ENCODE data around the gene HDAC3. TPM values are rescaled to one million over a fixed set of nuclear protein-coding genes. Genes with fewer than 3 reads are reported as not detected.

The HDAC3 gene
- total RNA-seq, 2 experiments from 2014 or later, result 65.2 to 71.5 TPM

- intact Hi-C loops (cut with micrococcal nuclease), result no loop called here
- POLR2A ChIA-PET, result interaction anchor here (0.9 to 1.2 kb wide), 2 partner anchors 20 to 36 kb away, joined by 3 read pairs; no protein-coding TSS in a partner anchor
- Mint-ChIP-seq H3K4me1 (ENCODE audit: low read depth) (peaks cover 3% of the 10 kb centered on the region), H3K27ac (no peak overlapping the region), H3K36me3 (no peaks in the 10 kb centered on the region), H3K4me3 (no peak overlapping the region), H3K9me3 (no peaks in the 10 kb centered on the region), H3K27me3 (no peaks in the 10 kb centered on the region)
- CTCF ChIA-PET, result interaction anchor here (0.9 to 1.9 kb wide), 2 partner anchors 12 to 93 kb away, joined by 3 to 4 read pairs; no protein-coding TSS in a partner anchor
- DNase-seq, result no peak
Measured at GRCh38 chr5:141657404-141657803, 20.8 kb upstream of the HDAC3 start.

- no peaks in the 10 kb centered on the region for H3K9me3 Mint-ChIP-seq
- ChIA-PET POLR2A (no interaction called here), CTCF (no interaction called here)
- no peaks in the 10 kb centered on the region for H3K36me3 Mint-ChIP-seq
- H3K4me1 Mint-ChIP-seq (ENCODE audit: low read depth), result peaks cover 9% of the 10 kb centered on the region
- H3K4me3 Mint-ChIP-seq, result no peak overlapping the region
- no peak overlapping the region for H3K27ac Mint-ChIP-seq
- DNase-seq, result no peak
- H3K27me3 Mint-ChIP-seq, result no peaks in the 10 kb centered on the region
- intact Hi-C loops (cut with micrococcal nuclease), result no loop called here
Measured at GRCh38 chr5:141656396-141656795, 19.7 kb upstream of the HDAC3 start.

GRCh38 chr5:141655020-141655419, 18.4 kb upstream of the HDAC3 start:
- H3K4me3 Mint-ChIP-seq, result no peak overlapping the region
- CTCF ChIA-PET, result interaction anchor here (1.6 kb wide), 1 partner anchor 8 kb away, joined by 5 read pairs; no protein-coding TSS in a partner anchor
- intact Hi-C loops (cut with micrococcal nuclease), result no loop called here
- H3K4me1 Mint-ChIP-seq (ENCODE audit: low read depth), result peaks cover 15% of the 10 kb centered on the region
- H3K36me3 Mint-ChIP-seq, result no peaks in the 10 kb centered on the region
- POLR2A ChIA-PET, result no interaction called here
- no peak overlapping the region for H3K27ac Mint-ChIP-seq
- DNase-seq, result no peak
- no peaks in the 10 kb centered on the region for H3K27me3 Mint-ChIP-seq
- no peaks in the 10 kb centered on the region for H3K9me3 Mint-ChIP-seq

GRCh38 chr5:141654298-141654697, 17.6 kb upstream of the HDAC3 start:
- Mint-ChIP-seq H3K9me3 (no peaks in the 10 kb centered on the region), H3K27ac (no peak overlapping the region), H3K4me3 (no peak overlapping the region), H3K36me3 (no peaks in the 10 kb centered on the region), H3K4me1 (ENCODE audit: low read depth) (peaks cover 22% of the 10 kb centered on the region), H3K27me3 (no peaks in the 10 kb centered on the region)
- POLR2A ChIA-PET, result no interaction called here
- no peak for DNase-seq
- CTCF ChIA-PET, result interaction anchor here (1.6 kb wide), 1 partner anchor 9 kb away, joined by 5 read pairs; no protein-coding TSS in a partner anchor
- intact Hi-C loops (cut with micrococcal nuclease), result no loop called here

- Mint-ChIP-seq H3K36me3 (peaks cover 2% of the 10 kb centered on the region), H3K9me3 (no peaks in the 10 kb centered on the region), H3K4me3 (peak overlapping the region; percentile 96), H3K27ac (peak overlapping the region; percentile 54), H3K27me3 (no peaks in the 10 kb centered on the region), H3K4me1 (ENCODE audit: low read depth) (peaks cover 22% of the 10 kb centered on the region)
- no peak for DNase-seq
- ChIA-PET CTCF (interaction anchor here (0.6 to 2.8 kb wide), 8 partner anchors 9 to 309 kb away, joined by 3 to 15 read pairs (median 8); no protein-coding TSS in a partner anchor), POLR2A (interaction anchor here (1.4 to 3.4 kb wide), 2 partner anchors 14 to 60 kb away, joined by 3 to 32 read pairs; partner anchors contain the start of genes HDAC3 and RELL2)
- intact Hi-C loops (cut with micrococcal nuclease), result loop anchor here (1.0 kb wide), 3 partner anchors 9 to 32 kb away; partner anchors contain the start of genes HDAC3 and RELL2
Measured at GRCh38 chr5:141651728-141652105, 15.1 kb upstream of the HDAC3 start.

GRCh38 chr5:141650851-141651727, 14.4 kb upstream of the HDAC3 start, which contains the start of gene FCHSD1:
Gene FCHSD1, minus strand, starts transcription at chr5:141651418. Its CDS starts 50 bp downstream, at chr5:141651368.
- POLR2A ChIA-PET, result interaction anchor here (1.0 to 3.4 kb wide), 4 partner anchors 9 to 272 kb away, joined by 3 to 32 read pairs (median 8); partner anchors contain the start of genes HDAC3 and RELL2
- H3K27me3 Mint-ChIP-seq, result no peaks in the 10 kb centered on the region

GRCh38 chr5:141649972-141650371, 13.3 kb upstream of the HDAC3 start:
- POLR2A ChIA-PET, result interaction anchor here (3.4 kb wide), 1 partner anchor 12 kb away, joined by 32 read pairs; the partner anchor contains the start of genes HDAC3 and RELL2
- Mint-ChIP-seq H3K27me3 (no peaks in the 10 kb centered on the region), H3K36me3 (peaks cover 8% of the 10 kb centered on the region), H3K4me1 (ENCODE audit: low read depth) (peaks cover 22% of the 10 kb centered on the region), H3K9me3 (no peaks in the 10 kb centered on the region), H3K27ac (peak overlapping the region; percentile 89), H3K4me3 (peak overlapping the region; percentile 49)
- intact Hi-C loops (cut with micrococcal nuclease), result no loop called here
- CTCF ChIA-PET, result interaction anchor here (2.5 kb wide), 1 partner anchor 43 kb away, joined by 9 read pairs; no protein-coding TSS in a partner anchor
- DNase-seq, result no peak

More at GRCh38 chr5:141650851-141651727, 14.4 kb upstream of the HDAC3 start, which contains the start of gene FCHSD1:
- peak within 1 kb of the TSS; percentile 89 for H3K27ac Mint-ChIP-seq
- no peaks in the 10 kb centered on the region for H3K9me3 Mint-ChIP-seq
- peaks cover 5% of the 10 kb centered on the region for H3K36me3 Mint-ChIP-seq
- H3K4me1 Mint-ChIP-seq (ENCODE audit: low read depth), result peaks cover 22% of the 10 kb centered on the region
- intact Hi-C loops (cut with micrococcal nuclease), result loop anchor here (1.0 kb wide), 3 partner anchors 9 to 32 kb away; partner anchors contain the start of genes HDAC3 and RELL2
- H3K4me3 Mint-ChIP-seq, result peak within 1 kb of the TSS; percentile 96
- CTCF ChIA-PET, result interaction anchor here (0.6 to 2.8 kb wide), 12 partner anchors 8 to 318 kb away, joined by 3 to 15 read pairs (median 5); partner anchors contain the start of genes HDAC3, RELL2 and RNF14
- DNase-seq, result peak; percentile 92

- no peak overlapping the region for H3K27ac Mint-ChIP-seq
- no peak for DNase-seq
- ChIA-PET CTCF (interaction anchor here (0.8 kb wide), 1 partner anchor 15 kb away, joined by 3 read pairs; no protein-coding TSS in a partner anchor), POLR2A (interaction anchor here (3.4 kb wide), 1 partner anchor 12 kb away, joined by 32 read pairs; the partner anchor contains the start of genes HDAC3 and RELL2)
- intact Hi-C loops (cut with micrococcal nuclease), result no loop called here
- H3K36me3 Mint-ChIP-seq, result peaks cover 11% of the 10 kb centered on the region
- H3K4me3 Mint-ChIP-seq, result no peak overlapping the region
- H3K9me3 Mint-ChIP-seq, result no peaks in the 10 kb centered on the region
- peaks cover 22% of the 10 kb centered on the region for H3K4me1 Mint-ChIP-seq (ENCODE audit: low read depth)
- H3K27me3 Mint-ChIP-seq, result no peaks in the 10 kb centered on the region
Measured at GRCh38 chr5:141649056-141649688, 12.5 kb upstream of the HDAC3 start.

- Mint-ChIP-seq H3K27ac (no peak overlapping the region), H3K9me3 (no peaks in the 10 kb centered on the region), H3K27me3 (no peaks in the 10 kb centered on the region), H3K4me1 (ENCODE audit: low read depth) (peaks cover 22% of the 10 kb centered on the region), H3K4me3 (no peak overlapping the region), H3K36me3 (peaks cover 11% of the 10 kb centered on the region)
- DNase-seq, result no peak
- intact Hi-C loops (cut with micrococcal nuclease), result no loop called here
- CTCF ChIA-PET, result interaction anchor here (1.2 to 2.3 kb wide), 4 partner anchors 17 to 313 kb away, joined by 4 to 10 read pairs (median 5); partner anchors contain the start of gene DIAPH1
- POLR2A ChIA-PET, result interaction anchor here (0.6 to 1.8 kb wide), 2 partner anchors 12 to 106 kb away, joined by 3 to 8 read pairs; partner anchors contain the start of genes HDAC3 and RELL2
Measured at GRCh38 chr5:141647851-141648250, 11.2 kb upstream of the HDAC3 start.

- DNase-seq, result no peak
- Mint-ChIP-seq H3K36me3 (peaks cover 11% of the 10 kb centered on the region), H3K4me3 (no peak overlapping the region), H3K4me1 (ENCODE audit: low read depth) (peaks cover 18% of the 10 kb centered on the region), H3K27me3 (no peaks in the 10 kb centered on the region), H3K9me3 (no peaks in the 10 kb centered on the region), H3K27ac (no peak overlapping the region)
- intact Hi-C loops (cut with micrococcal nuclease), result no loop called here
- ChIA-PET POLR2A (interaction anchor here (1.8 kb wide), 1 partner anchor 11 kb away, joined by 8 read pairs; the partner anchor contains the start of genes HDAC3 and RELL2), CTCF (interaction anchor here (1.2 to 2.3 kb wide), 4 partner anchors 18 to 314 kb away, joined by 4 to 10 read pairs (median 5); partner anchors contain the start of gene DIAPH1)
Measured at GRCh38 chr5:141647242-141647641, 10.6 kb upstream of the HDAC3 start.

GRCh38 chr5:141646026-141646425, 9.4 kb upstream of the HDAC3 start:
- no peak overlapping the region for H3K27ac Mint-ChIP-seq
- H3K9me3 Mint-ChIP-seq, result no peaks in the 10 kb centered on the region
- ChIA-PET POLR2A (no interaction called here), CTCF (interaction anchor here (2.3 kb wide), 1 partner anchor 54 kb away, joined by 10 read pairs; no protein-coding TSS in a partner anchor)
- intact Hi-C loops (cut with micrococcal nuclease), result no loop called here
- no peaks in the 10 kb centered on the region for H3K27me3 Mint-ChIP-seq
- DNase-seq, result no peak
- peaks cover 14% of the 10 kb centered on the region for H3K36me3 Mint-ChIP-seq
- no peak overlapping the region for H3K4me3 Mint-ChIP-seq
- peaks cover 23% of the 10 kb centered on the region for H3K4me1 Mint-ChIP-seq (ENCODE audit: low read depth)

Data from activated CD4-positive, alpha-beta memory T cell treated with anti-CD3 and anti-CD28 coated beads for 36 hours (primary cell).